Kidney glomerular epithelial cell (primary cell): ENCODE data around the gene WIPF3.
"Not testable (repeated sequence)": the region's sequence is repeated elsewhere in the genome, so short reads cannot be mapped to it uniquely, and the experiment has no call there.

Source experiments
- DNase-seq: peaks from one replicate; lab custom pipeline; 2025; lab: John Stamatoyannopoulos, UW

WIPF3 gene

GRCh38 chr7:29881724-29882123 is 75.4 kb downstream of the WIPF3 start:
- DNase-seq = no peak

DNA sequence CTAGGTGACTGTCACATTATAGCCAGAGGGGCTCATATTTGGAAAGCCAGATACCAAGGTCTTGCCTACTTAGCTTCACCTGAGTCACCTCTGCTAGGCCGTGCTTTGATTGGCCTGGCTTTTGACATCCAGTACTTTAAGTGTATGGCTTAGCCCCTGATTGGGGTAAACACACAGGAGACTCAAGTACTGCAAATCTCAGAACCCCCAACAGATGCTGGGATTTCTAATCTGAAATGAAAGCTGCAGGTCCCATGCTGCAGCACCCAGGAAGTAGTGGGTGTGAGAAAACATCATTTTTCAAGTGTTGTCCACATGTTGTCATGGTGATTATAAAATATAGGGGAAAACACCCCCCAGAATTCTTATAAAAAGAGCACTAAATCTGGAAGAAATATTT is 76.2 kb downstream of the WIPF3 start:
- no peak for DNase-seq

- no peak for DNase-seq
Measured at GRCh38 chr7:29883462-29884398, 77.4 kb downstream of the WIPF3 start.

GRCh38 chr7:29884399-29885272 is 78.3 kb downstream of the WIPF3 start:
- no peak for DNase-seq

DNA sequence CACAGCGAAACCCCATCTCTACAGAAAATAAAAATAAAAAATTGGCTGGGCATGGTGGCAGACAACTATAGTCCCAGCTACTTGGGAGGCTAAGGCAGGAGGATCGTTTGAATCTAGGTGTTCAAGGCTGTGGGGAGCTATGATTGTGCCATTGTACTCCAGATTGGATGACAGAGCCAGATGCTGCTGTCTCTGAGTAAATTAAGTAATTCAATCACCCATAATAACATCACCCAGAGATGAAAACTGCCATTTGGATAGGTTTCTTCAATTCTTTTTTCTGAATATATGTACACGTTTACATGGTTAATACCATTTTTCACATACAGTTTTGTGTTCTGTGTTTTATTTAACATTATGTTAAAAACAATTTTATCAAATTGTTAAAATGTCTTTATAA is 79.3 kb downstream of the WIPF3 start:
- DNase-seq = no peak

DNA sequence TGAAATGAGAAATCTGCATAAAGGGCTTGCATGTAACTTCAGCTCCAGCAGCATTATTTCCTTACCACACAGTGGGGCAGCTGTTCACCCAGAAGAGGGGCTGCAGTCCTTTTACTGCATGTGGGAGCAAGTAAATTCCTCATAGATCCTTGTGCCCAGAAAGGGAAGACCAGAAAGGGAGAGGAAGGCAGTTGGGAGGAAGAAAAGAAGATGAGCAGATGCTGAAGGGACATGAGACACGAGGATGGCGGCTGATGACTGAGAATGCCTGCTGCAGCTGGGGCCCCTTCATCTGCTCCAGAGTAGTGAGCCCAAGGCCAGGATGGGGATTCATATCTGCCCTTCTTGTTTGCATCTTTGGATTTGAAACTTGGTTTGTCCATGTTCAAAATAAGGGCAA is 80.5 kb downstream of the WIPF3 start:
- DNase-seq = no peak

DNA sequence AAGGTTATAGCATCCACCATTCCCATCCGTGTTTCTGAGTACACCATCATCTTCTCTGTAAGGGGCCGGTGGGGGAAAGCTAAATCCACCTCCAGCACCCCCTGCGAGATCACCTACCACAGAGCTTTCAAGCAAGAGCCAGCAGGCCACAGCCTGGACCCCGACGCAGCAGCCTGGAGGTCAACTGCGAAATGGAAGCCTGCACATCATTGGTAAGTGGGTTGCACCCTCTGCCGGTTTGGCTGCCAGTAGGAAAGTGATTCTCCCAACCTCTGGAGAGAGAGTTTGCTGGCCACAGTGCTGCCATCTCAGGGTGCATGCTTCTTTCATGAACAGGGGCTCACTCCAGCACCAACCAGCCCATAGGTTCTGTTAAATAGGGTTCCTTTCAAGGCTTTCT is 81.7 kb downstream of the WIPF3 start:
- DNase-seq = no peak

- no peak for DNase-seq
Measured at GRCh38 chr7:29889288-29889687, 83.0 kb downstream of the WIPF3 start.

- DNase-seq = no peak
Measured at GRCh38 chr7:29890251-29890650, 83.9 kb downstream of the WIPF3 start.

- not testable (repeated sequence) for DNase-seq
Measured at GRCh38 chr7:29890786-29891185, 84.5 kb downstream of the WIPF3 start.

DNA sequence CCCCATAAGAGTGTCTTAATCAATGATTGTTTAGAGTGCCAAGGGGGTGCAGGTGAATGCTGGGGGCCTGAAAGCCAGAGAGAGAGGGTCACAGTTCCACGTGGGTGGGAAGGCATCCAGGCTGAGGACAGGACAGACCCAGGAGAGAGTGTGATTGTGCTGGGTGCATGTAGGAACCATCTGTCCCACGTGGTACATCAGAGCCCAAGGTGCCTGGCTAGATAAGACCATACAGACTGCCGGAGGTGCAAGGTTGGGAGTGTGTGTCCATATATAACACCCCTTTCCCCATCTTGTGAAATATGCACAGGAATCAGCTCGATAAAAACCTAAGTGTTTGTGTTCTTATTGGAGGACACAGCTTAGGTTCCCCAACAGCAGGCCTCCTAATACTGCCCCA is 85.5 kb downstream of the WIPF3 start:
- no peak for DNase-seq

DNA sequence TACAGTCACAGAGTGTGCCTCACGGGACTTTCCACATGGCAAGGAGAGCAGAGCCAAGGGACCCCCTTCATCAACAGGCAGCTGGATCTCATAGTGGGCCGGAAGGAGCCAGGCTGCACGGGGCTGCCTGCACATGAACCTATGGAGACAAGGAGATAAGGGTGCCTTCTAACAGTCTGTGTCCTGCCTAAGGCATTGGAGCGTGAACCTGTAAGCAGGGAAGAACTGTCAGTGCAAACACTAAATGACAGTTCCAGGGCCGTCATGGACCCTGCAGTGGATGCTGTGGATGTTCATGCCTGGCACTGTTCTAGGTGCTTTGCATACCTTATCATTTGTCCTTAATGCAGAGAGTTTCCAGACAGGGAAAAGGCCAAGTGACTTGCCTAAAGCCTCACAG is 85.9 kb downstream of the WIPF3 start:
- no peak for DNase-seq

DNA sequence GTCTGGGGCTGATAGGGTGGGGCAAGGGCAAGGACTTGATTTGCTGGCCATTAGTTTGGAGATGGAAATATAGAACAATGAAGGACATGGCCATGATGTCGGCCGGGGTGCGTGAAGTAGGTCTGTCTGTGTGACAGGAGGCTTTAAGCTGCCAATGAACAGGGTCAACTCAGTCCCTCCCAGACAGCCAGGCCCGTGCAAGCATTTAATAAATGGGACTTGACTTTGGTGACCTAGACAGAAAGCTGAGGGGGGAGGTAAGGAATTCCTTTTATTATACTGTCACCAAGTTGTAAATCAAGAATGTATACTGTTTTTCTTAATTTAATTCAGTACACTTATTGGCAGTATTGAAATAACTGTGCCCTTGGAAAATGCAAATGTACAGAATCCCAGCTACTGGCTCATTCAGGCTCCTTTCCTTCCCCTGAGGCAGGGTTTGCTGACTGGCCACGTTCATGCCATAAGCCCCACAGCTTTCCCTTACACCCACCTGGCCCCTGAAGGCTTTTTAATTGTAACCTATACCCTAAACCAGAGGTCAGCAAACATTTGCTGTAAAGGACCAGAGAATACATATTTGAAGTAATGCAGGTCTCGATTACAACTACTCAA is 87.2 kb downstream of the WIPF3 start:
- DNase-seq = no peak

DNA sequence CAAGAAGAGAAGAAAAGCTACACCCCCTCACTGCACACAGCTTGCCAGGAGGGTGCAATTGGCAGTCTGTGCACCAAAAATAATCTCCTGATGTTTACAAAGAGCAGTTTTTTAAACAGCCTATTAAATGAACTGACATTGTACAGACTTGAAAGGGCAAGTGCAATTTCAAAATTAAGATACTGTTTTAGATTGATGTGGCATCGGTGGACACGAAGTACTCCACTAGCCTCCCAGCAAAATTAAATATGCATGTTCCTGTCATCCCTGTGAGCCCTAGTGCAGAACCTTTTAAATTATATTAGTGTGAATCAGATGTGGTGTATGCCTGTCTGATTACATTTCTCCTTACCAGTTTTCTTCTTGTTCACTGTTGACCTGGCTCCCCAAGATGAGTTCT is 87.9 kb downstream of the WIPF3 start:
- DNase-seq = no peak

- no peak for DNase-seq
Measured at GRCh38 chr7:29895559-29895958, 89.3 kb downstream of the WIPF3 start.

DNA sequence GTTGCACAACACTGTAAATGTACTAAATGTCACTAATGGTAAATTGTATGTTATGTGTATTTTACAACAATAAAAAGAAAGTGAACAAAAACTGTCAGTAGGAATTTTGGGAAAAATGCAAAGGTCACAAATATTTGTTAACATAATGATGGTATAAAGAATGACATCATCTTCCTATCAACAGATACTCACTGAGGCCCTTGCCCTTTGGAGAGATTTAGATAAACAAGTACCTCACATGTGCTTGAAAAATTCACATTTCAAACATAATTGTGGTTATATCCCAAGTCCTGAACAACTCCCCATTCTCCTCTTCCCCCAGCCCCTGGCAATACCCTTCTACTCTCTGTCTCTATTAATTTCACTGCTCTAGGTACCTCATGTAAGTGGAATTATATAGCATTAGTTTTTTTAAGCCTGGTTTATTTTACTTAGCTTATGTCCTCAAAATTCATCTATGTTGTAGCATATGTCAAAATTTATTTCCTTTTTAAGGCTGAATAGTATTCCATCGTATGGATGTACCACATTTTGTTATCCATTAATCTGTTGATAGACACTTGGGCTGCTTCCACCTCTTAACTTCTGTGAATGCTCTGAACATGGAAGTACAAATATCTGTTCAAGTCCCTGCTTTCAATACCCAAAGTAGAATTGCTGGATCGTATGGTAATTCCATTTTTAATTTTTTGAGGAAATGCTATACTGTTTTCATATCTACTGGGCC is 90.5 kb downstream of the WIPF3 start:
- DNase-seq = no peak

- no peak for DNase-seq
Measured at GRCh38 chr7:29898301-29898700, 92.0 kb downstream of the WIPF3 start.

DNA sequence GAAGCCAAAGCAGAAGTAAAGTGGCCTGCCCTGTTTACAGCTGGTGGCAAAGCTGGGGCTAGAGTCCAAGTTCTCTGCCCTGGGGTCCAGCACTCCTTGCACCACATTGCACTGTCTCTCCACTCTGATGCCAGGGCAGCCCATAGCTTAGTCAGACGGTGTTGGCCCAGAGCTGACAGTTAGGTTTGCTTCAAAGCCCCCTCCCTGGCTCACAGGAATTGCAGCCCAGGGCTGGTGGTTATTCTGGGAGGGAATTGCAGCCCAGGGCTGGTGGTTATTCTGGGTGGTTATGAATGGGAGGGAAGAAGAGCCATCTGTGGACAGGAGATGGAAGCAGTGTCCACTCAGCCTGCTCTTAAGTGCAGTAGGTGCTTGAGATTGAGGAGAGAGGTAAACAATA is 94.4 kb downstream of the WIPF3 start:
- no peak for DNase-seq

GRCh38 chr7:29906200-29907022 is 100.1 kb downstream of the WIPF3 start:
- DNase-seq = no peak

DNA sequence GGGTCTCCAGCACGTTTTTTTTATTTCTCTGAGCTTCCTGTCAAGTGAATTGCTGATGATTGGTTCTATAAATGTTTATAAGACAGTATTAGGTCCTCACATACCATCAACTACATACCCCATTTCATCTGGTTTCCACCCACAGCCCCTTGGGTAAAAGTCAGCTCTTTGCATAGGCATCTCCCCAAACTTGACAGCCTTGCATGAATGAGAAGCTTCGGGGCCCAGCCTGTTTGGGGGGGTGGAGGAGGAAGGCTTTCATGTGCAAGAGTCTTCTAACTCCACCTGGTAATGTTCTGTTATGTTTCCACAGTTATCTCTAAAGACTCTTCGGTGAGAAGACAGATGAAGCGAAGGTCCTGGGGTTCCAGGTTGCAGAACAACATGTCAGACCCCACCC is 107.9 kb downstream of the WIPF3 start:
- no peak for DNase-seq
